ENCODE measurements around the gene MSX1.
A peak's percentile ranks its signal among the peaks of the same experiment; 100 is the strongest.

Gene MSX1

DNA sequence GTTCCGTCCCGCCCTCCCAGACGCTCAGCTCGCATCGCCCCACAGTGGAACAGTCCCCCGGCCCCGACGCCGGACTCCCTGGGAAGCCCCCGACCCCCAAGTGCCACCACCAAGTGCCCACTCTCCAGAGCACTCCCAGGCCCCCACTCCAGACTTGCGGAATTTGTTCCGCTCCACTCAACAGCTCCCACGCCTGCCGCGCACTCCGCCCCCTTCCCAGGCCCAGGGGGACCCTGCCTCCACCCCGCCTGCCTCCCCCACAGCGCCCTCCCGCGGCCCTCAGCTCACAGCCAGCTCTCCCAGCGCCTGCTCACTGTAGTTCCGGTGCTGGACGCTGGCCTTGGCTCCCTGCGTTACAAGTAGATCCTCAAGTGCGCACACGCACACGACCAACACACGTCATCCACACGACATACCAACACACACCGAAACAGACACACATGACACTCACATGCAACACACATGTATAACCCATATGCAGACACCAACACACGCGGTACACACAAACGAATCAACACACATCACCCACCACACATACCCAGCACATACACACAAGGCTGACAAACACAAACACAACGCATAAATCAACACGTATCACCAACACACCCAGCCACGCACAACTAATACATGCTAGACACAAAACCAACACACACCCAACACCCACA, 8.0 kb downstream of the MSX1 start:
- TF ChIP-seq, protein P1, sequence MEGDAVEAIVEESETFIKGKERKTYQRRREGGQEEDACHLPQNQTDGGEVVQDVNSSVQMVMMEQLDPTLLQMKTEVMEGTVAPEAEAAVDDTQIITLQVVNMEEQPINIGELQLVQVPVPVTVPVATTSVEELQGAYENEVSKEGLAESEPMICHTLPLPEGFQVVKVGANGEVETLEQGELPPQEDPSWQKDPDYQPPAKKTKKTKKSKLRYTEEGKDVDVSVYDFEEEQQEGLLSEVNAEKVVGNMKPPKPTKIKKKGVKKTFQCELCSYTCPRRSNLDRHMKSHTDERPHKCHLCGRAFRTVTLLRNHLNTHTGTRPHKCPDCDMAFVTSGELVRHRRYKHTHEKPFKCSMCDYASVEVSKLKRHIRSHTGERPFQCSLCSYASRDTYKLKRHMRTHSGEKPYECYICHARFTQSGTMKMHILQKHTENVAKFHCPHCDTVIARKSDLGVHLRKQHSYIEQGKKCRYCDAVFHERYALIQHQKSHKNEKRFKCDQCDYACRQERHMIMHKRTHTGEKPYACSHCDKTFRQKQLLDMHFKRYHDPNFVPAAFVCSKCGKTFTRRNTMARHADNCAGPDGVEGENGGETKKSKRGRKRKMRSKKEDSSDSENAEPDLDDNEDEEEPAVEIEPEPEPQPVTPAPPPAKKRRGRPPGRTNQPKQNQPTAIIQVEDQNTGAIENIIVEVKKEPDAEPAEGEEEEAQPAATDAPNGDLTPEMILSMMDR (conservative IDR thresholded peaks at IDR 0.05; ENCODE audit: low read depth, low read length): peak; percentile 15
- no peak overlapping the region for H3K4me3 ChIP-seq (ENCODE audit: low read length)
- no peak for DNase-seq (ENCODE audit: low read depth)

DNA sequence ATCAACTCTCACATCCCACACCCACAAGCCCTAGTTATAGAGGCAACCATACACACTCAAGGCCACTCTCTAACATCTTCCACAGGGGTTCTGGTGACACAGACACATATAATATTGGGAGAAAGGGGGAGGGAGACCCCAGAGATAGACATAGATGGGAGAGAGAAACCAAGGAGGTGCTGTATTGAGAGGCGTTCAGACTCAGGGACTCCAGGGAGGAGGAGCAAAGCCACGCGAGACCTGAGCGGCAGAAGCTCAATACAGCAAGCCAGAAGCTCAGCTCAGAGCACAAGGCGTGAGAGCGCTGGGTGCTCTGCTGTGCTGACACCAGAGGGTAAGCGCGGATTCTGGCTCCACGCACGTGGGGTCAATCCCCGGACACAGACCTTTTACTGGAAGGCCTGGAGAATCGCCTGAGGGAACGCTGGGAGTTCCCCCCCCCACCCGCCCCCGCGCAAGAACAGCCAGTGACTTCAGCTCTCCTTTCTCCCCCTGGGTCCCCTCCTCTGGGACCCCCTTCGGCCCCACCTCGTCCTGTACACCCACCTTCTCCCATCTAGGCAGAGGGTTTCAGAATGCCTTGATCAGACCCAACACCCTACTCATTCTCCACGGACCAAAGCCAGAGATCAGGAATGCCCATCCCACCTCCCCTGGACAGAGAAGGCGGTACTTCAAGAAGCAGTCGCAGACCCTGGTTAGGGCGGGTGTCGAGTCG, 8.7 kb downstream of the MSX1 start:
- H3K4me3 ChIP-seq (ENCODE audit: low read length): no peak overlapping the region
- no peak for DNase-seq (ENCODE audit: low read depth)
- TF ChIP-seq, protein P1 (conservative IDR thresholded peaks at IDR 0.05; ENCODE audit: low read depth, low read length): no peak

DNA sequence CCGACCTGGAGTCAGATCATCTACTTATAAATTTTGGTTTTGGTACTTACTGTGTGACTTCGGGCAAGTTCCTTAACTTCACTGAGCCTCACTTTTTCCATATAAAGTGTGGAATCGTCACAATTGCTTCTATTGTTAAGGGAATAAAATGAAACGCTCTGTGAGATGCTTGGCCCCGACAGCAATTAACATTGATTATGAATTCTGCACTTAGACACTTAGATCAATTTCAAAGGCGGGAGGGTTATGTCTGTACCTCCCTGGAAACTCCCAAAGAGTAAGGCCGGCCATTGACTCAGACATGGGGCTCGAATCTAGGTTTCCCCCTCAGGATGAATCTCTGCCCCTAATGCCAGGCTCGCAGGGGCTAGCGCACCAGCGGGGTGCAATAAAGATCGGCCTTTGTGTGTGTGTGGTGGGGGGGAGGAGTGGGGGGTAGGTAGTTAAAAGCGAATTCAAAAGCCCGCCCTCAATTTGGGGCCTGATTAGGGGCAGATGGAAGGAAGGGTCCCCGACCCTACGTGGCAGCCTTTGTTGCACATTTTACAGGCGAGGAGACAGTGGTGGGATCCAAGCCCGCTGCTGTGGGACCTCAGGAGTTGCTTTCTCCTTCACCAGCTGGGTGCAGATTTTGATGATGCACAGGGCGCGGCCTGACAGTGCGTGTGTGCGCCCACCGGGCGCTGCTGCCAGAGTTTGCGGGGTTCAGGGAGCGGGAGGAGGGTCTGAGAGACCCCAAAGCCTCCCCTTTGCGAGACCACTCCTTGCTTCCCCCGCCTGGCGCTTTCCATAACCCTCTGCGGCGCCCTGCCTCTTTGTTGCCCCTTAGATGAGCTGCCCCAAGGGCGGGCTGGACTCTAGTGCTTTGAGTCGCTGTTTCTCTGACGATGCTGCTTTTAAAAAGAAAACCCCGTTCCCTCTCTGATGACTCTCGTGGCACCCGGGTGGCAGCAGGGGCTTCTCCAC, 9.6 kb downstream of the MSX1 start:
- TF ChIP-seq, protein P1 (conservative IDR thresholded peaks at IDR 0.05; ENCODE audit: low read depth, low read length): no peak
- H3K4me3 ChIP-seq (ENCODE audit: low read length): no peak overlapping the region
- no peak for DNase-seq (ENCODE audit: low read depth)

DNA sequence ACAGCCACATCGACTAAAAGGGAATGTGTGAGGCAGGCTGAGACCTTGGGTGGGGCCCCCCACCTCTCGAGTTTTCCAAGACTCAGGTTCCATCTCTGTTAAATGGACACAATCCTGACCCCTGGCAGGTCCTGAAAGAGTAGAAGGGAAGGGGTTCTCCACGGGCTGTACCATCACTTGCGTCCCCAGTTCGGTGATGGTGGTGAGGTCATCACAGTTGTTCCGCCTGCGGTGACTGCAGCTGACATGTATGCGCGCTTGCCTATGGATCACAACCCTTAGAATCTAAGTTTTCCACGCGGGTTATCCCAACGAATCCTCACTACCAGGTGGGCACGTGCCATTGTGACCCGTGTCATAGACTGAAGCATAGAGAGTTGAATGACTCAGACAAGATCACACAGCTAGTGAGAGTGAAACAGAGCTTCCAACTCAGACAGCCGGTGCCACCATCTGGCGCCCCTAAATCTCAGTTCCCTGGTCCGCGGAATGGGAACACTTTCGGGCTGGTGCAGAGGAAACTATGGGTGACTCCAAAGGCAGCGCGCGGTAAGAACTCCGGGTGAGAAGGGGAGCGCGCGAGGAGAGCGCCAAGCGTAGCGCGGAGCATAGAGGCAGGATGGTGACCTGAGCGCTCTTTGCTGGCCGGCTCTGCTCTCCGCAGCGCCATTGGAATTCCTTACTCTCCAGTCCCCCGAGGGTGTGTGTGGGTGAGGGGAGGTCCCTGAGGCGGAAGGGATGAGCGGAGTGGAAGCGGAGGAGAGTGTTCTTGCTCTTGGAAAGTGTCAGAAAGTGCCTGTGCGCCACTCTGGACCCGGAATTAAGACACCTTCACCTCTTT, 10.5 kb downstream of the MSX1 start:
- TF ChIP-seq, protein P1 (conservative IDR thresholded peaks at IDR 0.05; ENCODE audit: low read depth, low read length): no peak
- DNase-seq (ENCODE audit: low read depth): no peak

DNA sequence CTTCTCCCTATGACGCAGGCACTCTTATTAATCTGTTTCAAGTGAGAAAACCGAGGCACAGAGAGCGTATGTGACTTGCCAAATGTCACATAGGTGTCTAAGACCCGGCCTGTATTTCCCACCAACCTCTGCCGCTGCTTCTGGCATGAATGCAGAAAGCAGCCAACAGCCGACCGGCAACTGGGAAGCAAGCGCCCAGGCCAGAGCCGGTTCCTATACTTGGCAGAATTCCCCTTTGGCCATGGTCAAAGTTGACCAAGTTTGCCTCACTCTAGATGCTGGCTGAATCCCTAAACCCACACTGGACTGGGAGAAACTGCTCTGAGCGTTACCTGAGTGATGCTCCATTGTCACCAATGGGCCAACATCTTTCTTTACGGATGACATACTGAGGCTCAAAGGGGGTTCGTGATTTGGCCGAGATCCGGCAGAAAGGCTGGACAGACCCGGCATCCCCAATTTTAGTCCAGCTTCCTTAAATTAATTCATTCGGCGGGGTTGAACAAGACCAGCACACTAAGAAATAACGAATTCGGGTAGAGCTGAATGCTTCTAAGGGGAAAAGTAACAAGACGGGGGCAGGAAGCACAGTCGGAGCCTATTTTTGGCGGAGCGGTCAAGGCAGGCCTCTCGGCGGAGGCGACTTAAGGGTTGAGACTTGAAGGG, 11.2 kb downstream of the MSX1 start:
- TF ChIP-seq, protein P1 (conservative IDR thresholded peaks at IDR 0.05; ENCODE audit: low read depth, low read length): no peak
- no peak overlapping the region for H3K4me3 ChIP-seq (ENCODE audit: low read length)
- DNase-seq (ENCODE audit: low read depth): no peak

More for the DNA sequence above, 10.5 kb downstream of the MSX1 start:
- no peak overlapping the region for H3K4me3 ChIP-seq (ENCODE audit: low read length)

DNA sequence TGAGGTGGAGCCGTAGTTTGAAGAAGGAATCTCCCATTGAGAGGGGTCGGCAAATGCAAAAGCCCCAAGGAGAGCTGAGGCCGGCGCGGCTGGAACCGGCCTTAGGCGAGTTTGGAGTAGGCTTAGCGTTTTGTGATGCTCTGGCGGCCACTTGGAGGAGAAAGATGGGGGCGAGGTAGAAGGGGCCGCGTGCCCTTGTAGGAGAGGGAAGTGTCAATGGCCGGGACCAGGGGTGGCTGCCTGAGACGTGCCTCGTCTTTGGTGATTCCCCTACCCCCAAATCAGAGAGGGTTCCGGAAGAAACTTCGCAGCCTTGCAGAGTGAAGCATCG, 11.7 kb downstream of the MSX1 start:
- DNase-seq (ENCODE audit: low read depth): no peak
- TF ChIP-seq, protein P1 (conservative IDR thresholded peaks at IDR 0.05; ENCODE audit: low read depth, low read length): no peak
- H3K4me3 ChIP-seq (ENCODE audit: low read length): no peak overlapping the region

Data from retinal pigment epithelial cell (primary cell).